GM21576 (cell line): ENCODE measurements around the gene ATR.
A peak's percentile ranks its signal among the peaks of the same experiment; 100 is the strongest.

Experiments used
- ATAC-seq: cut with Tn5 transposase; IDR thresholded peaks from one replicate; pipeline ENCODE4 v1.9.1; 2021; ENCODE audit warnings: mild to moderate bottlenecking, moderate library complexity; ENCODE audit not compliant: unreplicated experiment

The ATR gene

DNA sequence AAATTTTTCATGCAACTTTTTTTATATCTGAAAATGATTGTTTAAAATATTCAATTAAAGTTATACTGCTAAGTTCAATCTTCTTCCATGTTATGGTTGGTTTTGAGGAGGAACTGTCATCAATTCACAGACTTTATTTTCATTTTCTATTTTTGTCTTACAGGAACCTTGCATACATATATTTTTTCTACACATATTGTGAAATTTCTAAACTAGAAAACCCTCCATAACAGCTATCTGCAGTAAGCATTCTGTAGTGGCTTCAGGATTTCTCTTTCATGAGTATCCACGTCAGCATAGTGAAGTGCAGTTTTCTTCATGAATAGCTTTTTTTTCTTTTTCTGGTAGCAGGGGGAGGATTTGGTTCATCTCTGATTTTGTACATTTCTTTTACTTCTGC lies 48.2 kb downstream of the ATR start:
- ATAC-seq, result no peak

- ATAC-seq, result no peak
These were observed 54.5 kb downstream of the ATR start for GRCh38 chr3:142523921-142524566.

DNA sequence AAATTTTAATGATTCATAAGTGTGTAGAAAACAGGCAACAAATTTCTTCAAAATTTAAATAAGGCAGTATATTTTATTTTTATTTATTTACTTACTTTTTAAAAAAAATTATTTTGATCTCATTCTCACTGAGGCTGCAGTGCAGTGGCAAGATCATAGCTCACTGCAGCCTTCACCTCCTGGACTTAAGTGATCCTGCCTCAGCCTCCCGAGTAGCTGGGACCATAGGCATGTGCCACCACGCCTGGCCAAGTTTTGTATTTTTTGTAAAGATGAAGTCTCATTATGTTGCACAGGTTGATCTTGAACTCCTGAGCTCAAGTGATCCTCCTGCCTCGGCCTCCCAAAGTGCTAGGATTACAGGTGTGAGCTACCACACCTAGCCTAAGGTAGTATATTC lies 69.5 kb downstream of the ATR start:
- ATAC-seq, result no peak

- ATAC-seq, result no peak
These were observed 71.3 kb downstream of the ATR start for GRCh38 chr3:142507241-142507640.

DNA sequence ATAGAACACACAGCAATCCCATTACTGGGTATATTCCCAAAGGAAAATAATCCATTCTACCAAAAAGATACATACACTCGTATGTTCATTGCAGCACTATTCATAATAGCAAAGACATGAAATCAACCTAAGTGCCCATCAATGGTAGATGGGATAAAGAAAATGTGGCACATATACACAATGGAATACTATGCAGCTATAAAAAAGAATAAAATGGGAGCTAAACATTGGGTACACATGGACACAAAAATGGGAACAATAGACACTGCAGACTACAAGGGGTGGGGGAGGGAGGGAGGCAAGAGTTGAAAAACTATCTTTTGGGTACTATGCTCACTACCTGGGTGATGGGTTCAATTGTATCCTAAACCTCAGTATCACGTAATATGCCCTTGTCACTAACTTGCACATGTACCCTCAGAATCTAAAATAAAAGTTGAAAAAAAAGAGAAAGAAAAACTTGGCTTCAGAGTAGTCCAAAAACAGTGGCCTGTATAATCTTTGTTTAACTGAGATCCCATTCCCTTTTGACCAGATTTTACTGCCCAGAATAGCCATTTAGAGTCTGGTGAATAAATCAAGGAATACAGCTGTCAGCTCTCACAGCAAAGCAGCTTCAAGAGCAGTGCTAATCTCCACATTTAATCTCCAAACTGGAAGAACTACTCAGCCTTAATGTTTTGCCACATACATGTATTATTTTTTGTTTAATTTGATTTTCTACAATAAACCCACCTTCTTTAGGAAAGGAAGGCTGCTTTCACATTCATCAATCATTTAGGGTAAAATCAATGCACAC lies 76.1 kb downstream of the ATR start:
- ATAC-seq, result no peak

DNA sequence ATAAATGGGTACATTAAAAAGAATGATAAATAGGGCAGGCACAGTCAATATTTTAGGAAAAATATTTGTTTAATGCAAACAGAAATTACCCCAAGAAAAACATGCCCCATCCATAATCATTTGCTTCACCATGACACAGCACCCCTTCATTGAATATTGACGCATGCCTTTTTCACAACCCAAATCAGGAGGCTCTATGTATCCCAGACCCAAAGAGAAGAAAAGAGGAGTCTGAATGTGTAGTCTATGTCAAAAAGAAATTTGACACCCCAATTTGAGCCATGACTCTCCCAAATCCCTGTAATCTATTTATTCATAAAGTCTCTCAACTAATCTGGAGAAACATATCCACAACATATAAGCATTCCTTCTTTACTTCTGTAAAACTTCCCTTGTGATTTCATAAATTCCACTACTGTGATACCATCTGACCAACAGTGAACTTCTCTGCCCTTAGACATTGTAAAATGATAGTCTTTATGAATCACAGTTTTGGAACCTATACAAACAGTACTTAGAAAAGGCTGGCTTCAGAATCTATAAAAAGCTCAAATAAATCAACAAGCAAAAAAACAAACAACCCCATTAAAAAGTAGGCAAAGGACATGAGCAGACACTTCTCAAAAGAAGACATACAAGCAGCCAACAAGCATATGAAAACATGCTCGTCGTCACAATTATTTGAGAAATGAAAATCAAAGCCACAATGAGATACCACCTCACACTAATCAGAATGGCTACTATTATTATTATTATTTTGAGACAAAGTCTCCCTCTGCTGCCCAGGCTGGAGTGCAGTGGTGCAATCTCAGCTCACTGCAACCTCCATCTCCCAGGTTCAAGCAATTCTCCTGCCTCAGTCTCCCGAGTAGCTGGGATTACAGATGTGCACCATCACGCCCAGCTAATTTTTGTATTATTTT lies 77.3 kb downstream of the ATR start:
- no peak for ATAC-seq

DNA sequence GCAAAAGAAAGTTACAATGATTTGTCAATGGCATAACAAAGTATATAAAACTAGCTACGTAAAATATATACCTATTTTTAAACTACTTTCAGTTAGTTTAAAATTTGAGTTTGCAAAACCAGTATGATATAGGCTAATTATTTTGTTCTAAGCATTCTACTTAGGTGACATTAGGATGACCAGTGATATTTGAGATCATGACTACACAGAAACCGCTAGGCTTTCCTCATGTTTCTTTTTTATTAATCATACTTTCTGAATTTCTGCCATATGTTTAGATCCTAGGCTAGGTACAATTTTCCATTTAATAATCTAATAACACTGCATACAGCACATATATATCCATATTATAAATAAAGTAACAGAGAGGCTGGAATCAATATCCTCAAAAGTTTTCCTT lies 78.3 kb downstream of the ATR start:
- ATAC-seq, result no peak

GRCh38 chr3:142498397-142499180 lies 79.9 kb downstream of the ATR start:
- ATAC-seq, result peak; percentile 50

GRCh38 chr3:142497729-142498128 lies 80.8 kb downstream of the ATR start:
- ATAC-seq, result no peak

DNA sequence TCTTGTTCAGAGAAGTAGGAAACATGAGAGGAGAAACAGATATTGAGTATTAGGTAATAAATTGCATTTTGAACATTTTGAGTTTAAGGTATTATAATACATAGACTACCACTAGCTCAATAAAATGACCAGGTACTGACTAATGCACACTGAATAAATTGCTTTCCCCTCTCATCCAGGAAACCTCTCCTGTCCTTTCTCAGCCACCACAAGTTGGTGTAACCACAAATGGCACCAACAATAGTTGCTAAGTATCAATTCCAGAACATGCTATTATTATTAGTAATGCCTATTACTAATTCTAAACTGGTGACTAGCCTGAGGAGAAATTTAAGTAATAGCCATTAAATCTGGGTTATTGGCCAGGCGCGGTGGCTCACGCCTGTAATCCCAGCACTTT lies 83.4 kb downstream of the ATR start:
- no peak for ATAC-seq

DNA sequence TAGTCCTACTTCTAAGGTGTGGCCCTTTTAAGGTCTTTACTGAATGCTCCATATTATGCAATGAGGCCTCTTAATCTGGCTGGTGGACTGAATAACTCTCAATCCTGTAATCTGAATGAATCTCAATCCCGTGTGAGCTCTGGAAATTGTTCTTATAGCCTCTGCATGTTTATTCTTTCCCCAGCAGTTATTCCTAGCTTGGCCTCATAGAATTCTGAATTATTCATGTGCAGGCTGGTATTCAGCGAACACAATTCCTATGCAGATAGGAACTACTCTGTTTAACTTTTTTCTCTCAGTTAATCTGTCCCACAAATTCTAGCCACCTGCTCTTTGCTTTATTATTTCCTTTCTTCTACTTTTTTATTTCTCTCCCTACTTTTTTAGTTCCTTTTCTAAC lies 86.3 kb downstream of the ATR start:
- no peak for ATAC-seq

GRCh38 chr3:142489572-142490323 lies 88.8 kb downstream of the ATR start:
- no peak for ATAC-seq

DNA sequence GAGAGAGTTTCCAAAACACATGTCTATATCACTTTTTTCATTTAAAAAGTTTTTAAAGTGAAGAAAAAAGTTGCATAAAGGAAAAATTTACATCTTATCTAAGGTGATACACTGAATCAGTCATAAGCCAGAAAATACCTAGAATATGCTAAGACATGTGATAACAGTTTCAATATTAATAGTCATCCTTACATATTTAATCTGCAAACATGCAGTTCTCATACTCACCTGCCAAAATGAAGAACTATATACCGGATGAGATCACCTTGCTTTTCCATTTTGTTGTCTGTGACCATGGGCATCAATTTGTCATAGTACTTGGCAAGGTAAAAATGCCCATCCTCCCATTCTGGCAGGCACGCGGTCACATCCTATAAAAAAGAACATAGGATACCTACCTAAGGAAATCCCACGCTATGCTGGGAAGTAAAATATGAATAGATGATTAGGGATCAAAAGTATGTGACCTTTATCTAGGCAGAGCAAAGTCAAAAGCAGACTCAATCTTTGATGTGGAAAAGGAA lies 93.6 kb downstream of the ATR start:
- no peak for ATAC-seq

- ATAC-seq, result no peak
These were observed 97.3 kb downstream of the ATR start for GRCh38 chr3:142481196-142481595.

DNA sequence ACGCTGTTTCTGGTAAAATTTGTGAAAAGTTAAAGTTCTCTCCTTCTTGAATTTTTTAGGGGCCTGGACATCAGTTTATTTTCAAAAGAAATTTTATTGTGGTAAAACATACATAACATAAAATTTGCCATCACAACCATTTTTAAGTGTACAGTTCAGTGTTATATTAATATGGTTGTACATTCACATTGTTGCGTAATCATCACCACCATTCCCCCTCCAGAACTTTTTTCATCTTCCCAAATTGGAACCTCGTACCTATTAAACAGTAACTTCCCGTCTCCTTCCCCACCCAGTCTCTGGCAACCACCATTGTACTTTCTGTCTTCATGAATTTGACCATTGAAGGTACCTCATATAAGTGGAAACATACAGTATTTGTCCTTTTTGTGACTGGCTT lies 107.7 kb downstream of the ATR start:
- ATAC-seq, result no peak

GRCh38 chr3:142468456-142468855 lies 110.1 kb downstream of the ATR start:
- no peak for ATAC-seq

DNA sequence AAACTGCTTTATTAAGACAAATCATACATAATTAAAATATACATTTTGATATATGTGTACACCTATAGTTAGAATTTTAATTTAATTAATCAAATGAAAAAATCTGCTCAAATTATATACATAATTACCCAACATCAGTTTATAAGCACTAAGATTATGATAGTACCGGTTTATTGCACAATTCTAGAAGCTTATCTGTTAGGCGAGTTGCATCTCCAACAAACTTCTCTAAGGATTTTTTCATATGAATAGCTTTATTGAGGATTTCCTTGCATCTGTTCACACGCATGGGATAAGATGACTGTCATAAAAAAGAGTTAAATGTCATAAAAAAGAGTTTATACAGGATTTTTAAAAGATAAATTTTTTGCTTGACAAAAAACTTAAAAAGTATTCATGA lies 110.8 kb downstream of the ATR start:
- ATAC-seq, result no peak

DNA sequence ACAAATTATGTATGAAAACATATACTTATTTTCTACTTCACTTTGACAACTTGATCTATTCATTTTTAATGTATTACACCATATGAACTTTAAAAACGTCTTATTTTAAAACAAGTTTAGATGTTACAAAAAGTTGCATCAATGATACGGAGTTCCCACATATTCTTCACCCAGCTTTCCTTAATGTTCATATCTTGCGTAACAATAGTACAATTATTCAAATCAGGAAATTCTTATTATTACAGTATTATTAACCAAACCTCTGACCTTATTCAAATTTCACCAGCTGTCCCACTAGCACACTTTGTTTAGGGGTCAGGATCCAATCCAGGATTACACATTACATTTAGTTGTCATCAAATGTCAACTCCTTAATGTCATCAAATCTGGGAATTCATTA lies 117.8 kb downstream of the ATR start:
- no peak for ATAC-seq

DNA sequence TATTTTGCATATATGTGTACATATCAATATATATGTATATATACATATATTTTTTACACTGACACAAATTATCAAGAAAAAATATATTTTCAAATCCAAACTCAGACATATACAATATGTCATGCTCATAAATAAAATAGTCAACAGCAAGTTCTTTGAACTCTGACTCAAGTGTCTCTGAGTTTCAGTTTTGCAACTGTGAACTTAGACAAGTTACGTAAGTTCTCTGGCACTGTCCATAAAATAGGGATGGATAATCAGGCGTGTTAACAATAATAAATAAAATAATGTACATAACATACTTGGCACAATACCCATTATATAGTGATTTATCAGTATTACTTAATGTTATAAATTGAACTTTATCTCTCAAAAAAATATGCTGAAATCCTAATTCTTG lies 118.6 kb downstream of the ATR start:
- no peak for ATAC-seq

GRCh38 chr3:142459096-142459495 lies 119.4 kb downstream of the ATR start:
- ATAC-seq, result no peak
